ENCODE measurements around the gene ITGAL. TPM values are rescaled to one million over a fixed set of nuclear protein-coding genes. Genes with fewer than 3 reads are reported as not detected.

Gene ITGAL
- total and polyA plus RNA-seq, 2 of the 13 experiments (the other 11 are each of a cell fraction or from before 2014, with no cell fraction given): 0.86 to 1.2 TPM

- no peak for TF ChIP-seq RARG (CRISPR knock-in tag; IDR thresholded peaks at IDR 0.05; ENCODE audit: low read depth)
- peak; percentile 56; the same call in 1 of the 2 replicates for TF ChIP-seq ATF2 (CRISPR knock-in tag; IDR thresholded peaks at IDR 0.05)
- peak; percentile 97 for TF ChIP-seq PBX2 (CRISPR knock-in tag; IDR thresholded peaks at IDR 0.05)
- no peak for TF ChIP-seq ZBTB2 (CRISPR knock-in tag; IDR thresholded peaks at IDR 0.05; ENCODE audit: low read depth)
- TF ChIP-seq TGIF2 (CRISPR knock-in tag; IDR thresholded peaks at IDR 0.05): no peak; the same call in 1 of the 2 replicates
- peak; percentile 41; the same call in 1 of the 2 replicates for TF ChIP-seq TBX2 (CRISPR knock-in tag; IDR thresholded peaks at IDR 0.05; ENCODE audit: borderline replicate concordance)
- TF ChIP-seq ZNF614 (CRISPR knock-in tag; IDR thresholded peaks at IDR 0.05; ENCODE audit: borderline replicate concordance): 0 out of 2 replicates have a peak, but pooled peaks have one; percentile 18
- peak; percentile 52; the same call in 1 of the 2 replicates for TF ChIP-seq ZNF362 (CRISPR knock-in tag; IDR thresholded peaks at IDR 0.05; ENCODE audit: borderline replicate concordance)
- no peak; the same call in 1 of the 2 replicates for TF ChIP-seq SP140L (CRISPR knock-in tag; IDR thresholded peaks at IDR 0.05; ENCODE audit: borderline replicate concordance)
- TF ChIP-seq MIXL1 (CRISPR knock-in tag; IDR thresholded peaks at IDR 0.05): no peak; the same call in none of the 2 replicates
- no peak for TF ChIP-seq CENPX (CRISPR knock-in tag; IDR thresholded peaks at IDR 0.05)
- TF ChIP-seq TARDBP (CRISPR knock-in tag; IDR thresholded peaks at IDR 0.05): peak; percentile 81; the same call in 1 of the 2 replicates
- no peak for TF ChIP-seq SOX6 (IDR thresholded peaks at IDR 0.05)
- TF ChIP-seq SOX6 (CRISPR knock-in tag; IDR thresholded peaks at IDR 0.05): peak; percentile 66; the same call in 1 of the 2 replicates
- peak; percentile 92 to 100 for TF ChIP-seq POLR2A (IDR thresholded peaks at IDR 0.05; ENCODE audit: insufficient read depth in 1 of 2, low read depth in 2 of 2, low read length in 2 of 2)
- no peak; the same call in 1 of the 2 replicates for TF ChIP-seq ZSCAN21 (CRISPR knock-in tag; IDR thresholded peaks at IDR 0.05; ENCODE audit: borderline replicate concordance)
- TF ChIP-seq POGZ (CRISPR knock-in tag; IDR thresholded peaks at IDR 0.05): peak; percentile 47; the same call in 1 of the 2 replicates
- TF ChIP-seq ASH2L (IDR thresholded peaks at IDR 0.05; ENCODE audit: insufficient read length, low read depth, low read length): peak; percentile 41
- TF ChIP-seq ZNF160 (CRISPR knock-in tag; IDR thresholded peaks at IDR 0.05): 0 out of 2 replicates have a peak, but pooled peaks have one; percentile 27
- no peak for TF ChIP-seq ZNF296 (CRISPR knock-in tag; conservative IDR thresholded peaks at IDR 0.05)
- no peak; the same call in 1 of the 2 replicates for TF ChIP-seq ZSCAN9 (CRISPR knock-in tag; IDR thresholded peaks at IDR 0.05; ENCODE audit: borderline replicate concordance)
- TF ChIP-seq SKIL (CRISPR knock-in tag; IDR thresholded peaks at IDR 0.05; ENCODE audit: borderline replicate concordance): no peak
- no peak; the same call in none of the 2 replicates for TF ChIP-seq SMAD3 (CRISPR knock-in tag; IDR thresholded peaks at IDR 0.05)
Measured at GRCh38 chr16:30445408-30446202, 26.9 kb upstream of the ITGAL start, which contains the start of gene SEPHS2 (continued).
